ENCODE results near the gene AACS.

GRCh38 chr12:125163148-125163547 lies 97.9 kb downstream of the AACS start:
- no peak for TF ChIP-seq KAT7 (CRISPR knock-in tag; IDR thresholded peaks at IDR 0.05; ENCODE audit: borderline replicate concordance)
- TF ChIP-seq POLR2A (IDR thresholded peaks at IDR 0.05; ENCODE audit: insufficient read depth in 1 of 2, low read depth in 2 of 2, low read length in 2 of 2): no peak
- TF ChIP-seq CEBPB (IDR thresholded peaks at IDR 0.05; ENCODE audit: borderline replicate concordance, low read depth, low read length): no peak
- no peak for TF ChIP-seq EZH2 (conservative IDR thresholded peaks at IDR 0.05; ENCODE audit: low read depth, low read length)
- TF ChIP-seq CTCF (CRISPR knock-in tag; IDR thresholded peaks at IDR 0.05): no peak
- TF ChIP-seq HNF4G (IDR thresholded peaks at IDR 0.05; ENCODE audit: borderline replicate concordance, low read depth, low read length): no peak
- TF ChIP-seq HNF4G (CRISPR knock-in tag; IDR thresholded peaks at IDR 0.05; ENCODE audit: borderline replicate concordance, low read depth): no peak
- no peak for TF ChIP-seq ZNF407 (CRISPR knock-in tag; IDR thresholded peaks at IDR 0.05; ENCODE audit: not compliant biosample characterization)
- no peak for TF ChIP-seq KDM1A (CRISPR knock-in tag; IDR thresholded peaks at IDR 0.05)
- no peak for TF ChIP-seq ZNF143 (CRISPR knock-in tag; IDR thresholded peaks at IDR 0.05)
- no peak for TF ChIP-seq SNAPC4 (CRISPR knock-in tag; IDR thresholded peaks at IDR 0.05)
- no peak for TF ChIP-seq ARNTL (CRISPR knock-in tag; IDR thresholded peaks at IDR 0.05)
- no peak for TF ChIP-seq IRF2 (CRISPR knock-in tag; IDR thresholded peaks at IDR 0.05)
- no peak for TF ChIP-seq USF2 (IDR thresholded peaks at IDR 0.05; ENCODE audit: low read depth, low read length)
- no peak for TF ChIP-seq USF2 (CRISPR knock-in tag; IDR thresholded peaks at IDR 0.05; ENCODE audit: borderline replicate concordance)
